H1 (cell line): ENCODE measurements around the gene CFAP54. TPM values are rescaled to one million over a fixed set of nuclear protein-coding genes. Genes with fewer than 3 reads are reported as not detected.

Experiments
- CTCF ChIA-PET: fragments of 300-600 bp; sonication (Branson Sonifier 250); formaldehyde crosslinking; loops from one replicate; lab custom pipeline; 2021; ENCODE audit not compliant: partially characterized antibody; lab: Charles Lee
- POLR2A ChIA-PET: fragments of 300-600 bp; sonication (Branson Sonifier 250); formaldehyde crosslinking; loops from one replicate; lab custom pipeline; 2021; ENCODE audit warnings: inconsistent platforms; ENCODE audit not compliant: partially characterized antibody; lab: Charles Lee
- DNase-seq, 2 experiments: peaks; one replicate each; pipeline versions ENCODE4 v3.0.0 to v3.0.0-alpha.2; 2010 to 2022; ENCODE audit warnings: low spot score in 2 of 2, low read depth in 1 of 2, mixed read lengths in 1 of 2
- FAIRE-seq: peaks from 2 replicates; lab custom pipeline; 2011; peaks lifted over from hg19 to GRCh38; lab: Jason Lieb, UNC
- H2AFZ ChIP-seq: 2 replicates; pipeline ENCODE4 v1.8.1; 2012; ENCODE audit warnings: low read length, inconsistent platforms
- H2AK5ac ChIP-seq: 2 replicates; pipeline ENCODE4 v1.6.1; 2013; ENCODE audit warnings: low read depth, low read length
- H2BK120ac ChIP-seq: replicated peaks from 2 replicates; pipeline ENCODE3; 2013; ENCODE audit warnings: low read depth, low read length, inconsistent platforms
- H2BK12ac ChIP-seq: 2 replicates; pipeline ENCODE4 v1.6.1; 2013; ENCODE audit warnings: low read depth, low read length
- H2BK15ac ChIP-seq: 2 replicates; pipeline ENCODE4 v1.6.1; 2013; ENCODE audit warnings: low read length
- H2BK20ac ChIP-seq: 2 replicates; pipeline ENCODE4 v1.6.1; 2013; ENCODE audit warnings: low read length
- H2BK5ac ChIP-seq: 2 replicates; pipeline ENCODE4 v1.6.1; 2013; ENCODE audit warnings: low read depth, low read length
- H3K14ac ChIP-seq: 2 replicates; pipeline ENCODE4 v1.6.1; 2013; ENCODE audit warnings: inconsistent platforms; ENCODE audit not compliant: insufficient read length
- H3K18ac ChIP-seq: 2 replicates; pipeline ENCODE4 v1.6.1; 2013; ENCODE audit warnings: low read length; ENCODE audit errors: extremely low read depth
- H3K23ac ChIP-seq: 2 replicates; pipeline ENCODE4 v1.6.1; 2013; ENCODE audit warnings: inconsistent platforms; ENCODE audit not compliant: insufficient read length
- H3K23me2 ChIP-seq: 2 replicates; pipeline ENCODE4 v1.6.1; 2013; ENCODE audit warnings: low read depth, low read length
- H3K27ac ChIP-seq: 2 replicates; pipeline ENCODE4 v1.6.1; 2011; ENCODE audit warnings: low read depth, low read length, inconsistent platforms
- H3K27me3 ChIP-seq, 4 experiments: replicated peaks in 1 of 4; 1 replicate in 1 of 4; 2 replicates in 3 of 4; pipeline versions ENCODE4 v1.6.1 to v1.8.1; 2011 to 2013; ENCODE audit warnings: low read length in 3 of 4, mild to moderate bottlenecking in 3 of 4, inconsistent platforms in 2 of 4, mixed read lengths in 2 of 4, moderate library complexity in 1 of 4; ENCODE audit not compliant: control insufficient read depth in 3 of 4, insufficient read depth in 3 of 4; ENCODE audit errors: extremely low read depth in 1 of 4
- H3K36me3 ChIP-seq, 4 experiments: 2 replicates each; pipeline versions ENCODE4 v1.6.1 to v1.8.1; 2011 to 2013; ENCODE audit warnings: mild to moderate bottlenecking in 4 of 4, low read length in 3 of 4, moderate library complexity in 2 of 4, control low read depth in 1 of 4, inconsistent platforms in 1 of 4; ENCODE audit not compliant: insufficient read depth in 4 of 4, control insufficient read depth in 2 of 4
- H3K4ac ChIP-seq: replicated peaks from 2 replicates; pipeline ENCODE3; 2013; ENCODE audit warnings: low read length, low read depth, mixed read lengths, inconsistent platforms; ENCODE audit not compliant: insufficient read length
- H3K4me1 ChIP-seq, 4 experiments: replicated peaks in 1 of 4; 1 replicate in 1 of 4; 2 replicates in 3 of 4; pipeline versions ENCODE4 v1.6.1 to v1.8.1; 2011 to 2013; ENCODE audit warnings: low read length in 3 of 4, inconsistent platforms in 2 of 4, mixed read lengths in 1 of 4; ENCODE audit not compliant: insufficient read depth in 4 of 4, control insufficient read depth in 3 of 4
- H3K4me2 ChIP-seq, 2 experiments: 2 replicates each; pipeline versions ENCODE4 v1.6.1 to v1.8.1; 2011 to 2013; ENCODE audit warnings: low read depth in 2 of 2, low read length in 2 of 2, control low read depth in 1 of 2, inconsistent platforms in 1 of 2, mild to moderate bottlenecking in 1 of 2; ENCODE audit not compliant: insufficient read depth in 1 of 2
- H3K4me3 ChIP-seq, 4 experiments: fragments of 200-600, 300-600 bp in 1 of 4; sonication (generic), shearing (Covaris generic), sonication (Bioruptor Twin) in 1 of 4; 2 replicates each; pipeline versions ENCODE4 v1.5.1 to v1.8.1; 2011 to 2016; ENCODE audit warnings: low read length in 4 of 4, low read depth in 3 of 4, control low read depth in 2 of 4, inconsistent platforms in 2 of 4, mild to moderate bottlenecking in 2 of 4, mixed read lengths in 1 of 4, moderate library complexity in 1 of 4; ENCODE audit not compliant: insufficient read depth in 2 of 4; ENCODE audit errors: extremely low read depth in 1 of 4
- H3K56ac ChIP-seq: replicated peaks from 2 replicates; pipeline ENCODE3; 2013; ENCODE audit warnings: low read depth, mild to moderate bottlenecking, mixed read lengths, low read length, inconsistent platforms; ENCODE audit not compliant: insufficient read length
- H3K79me1 ChIP-seq: 2 replicates; pipeline ENCODE4 v1.6.1; 2013; ENCODE audit warnings: low read depth, low read length, control low read depth
- H3K79me2 ChIP-seq, 2 experiments: 2 replicates each; pipeline versions ENCODE4 v1.6.1 to v1.8.1; 2012 to 2013; ENCODE audit warnings: low read length in 2 of 2, mild to moderate bottlenecking in 2 of 2, inconsistent platforms in 1 of 2; ENCODE audit not compliant: insufficient read depth in 2 of 2, control insufficient read depth in 1 of 2
- H3K9ac ChIP-seq, 4 experiments: replicated peaks in 1 of 4; 1 replicate in 1 of 4; 2 replicates in 3 of 4; pipeline versions ENCODE4 v1.6.1 to v1.8.1; 2011 to 2013; ENCODE audit warnings: low read depth in 3 of 4, low read length in 3 of 4, control low read depth in 2 of 4, mild to moderate bottlenecking in 2 of 4, moderate library complexity in 2 of 4, inconsistent platforms in 1 of 4; ENCODE audit errors: extremely low read depth in 1 of 4
- H3K9me3 ChIP-seq, 2 experiments: 2 replicates each; pipeline versions ENCODE4 v1.6.1 to v1.8.1; 2012 to 2013; ENCODE audit warnings: mild to moderate bottlenecking in 2 of 2, moderate library complexity in 2 of 2, control low read depth in 1 of 2, inconsistent platforms in 1 of 2, low read depth in 1 of 2, low read length in 1 of 2, mixed read lengths in 1 of 2; ENCODE audit not compliant: insufficient read depth in 2 of 2
- H4K20me1 ChIP-seq, 2 experiments: replicated peaks in 1 of 2; 2 replicates each; pipeline versions ENCODE3 to v1.8.1; 2011 to 2013; ENCODE audit warnings: inconsistent platforms in 2 of 2, low read length in 2 of 2, mild to moderate bottlenecking in 1 of 2; ENCODE audit not compliant: insufficient read depth in 2 of 2, control insufficient read depth in 1 of 2
- H4K5ac ChIP-seq: 2 replicates; pipeline ENCODE4 v1.6.1; 2013; ENCODE audit warnings: low read length, low read depth, mixed read lengths, inconsistent platforms; ENCODE audit not compliant: insufficient read length
- H4K8ac ChIP-seq: 2 replicates; pipeline ENCODE4 v1.8.0; 2013; ENCODE audit warnings: mild to moderate bottlenecking, moderate library complexity, low read length, inconsistent platforms; ENCODE audit not compliant: insufficient read depth; ENCODE audit errors: extremely low read depth
- H4K91ac ChIP-seq: replicated peaks from 2 replicates; pipeline ENCODE3; 2013; ENCODE audit warnings: low read length, mixed read lengths, inconsistent platforms; ENCODE audit not compliant: insufficient read length
- FOSL1 ChIP-seq: IDR thresholded peaks from 2 replicates; pipeline ENCODE4 v1.6.1; 2011; ENCODE audit warnings: mild to moderate bottlenecking, low read depth, low read length, moderate library complexity; ENCODE audit not compliant: insufficient read depth
- WGBS, 2 experiments: shearing (Covaris generic) in 1 of 2; methylation state at CpG; one replicate each; pipeline versions ENCODE4 v1.1.6 to v1.1.7; 2013 to 2015; ENCODE audit warnings: low lambda C conversion rate in 2 of 2, mixed read lengths in 2 of 2, inconsistent platforms in 1 of 2, low coverage in 1 of 2, missing lambda C conversion rate in 1 of 2; ENCODE audit not compliant: insufficient replicate concordance in 2 of 2, insufficient coverage in 1 of 2, insufficient read length in 1 of 2; ENCODE audit errors: extremely low coverage in 1 of 2, missing lambda C conversion rate in 1 of 2; 5-methylcytosine and 5-hydroxymethylcytosine counted together
- polyA plus RNA-seq, 7 experiments: library from polyadenylated mRNA; depleted of rRNA in 3 of 7; stranded (reverse) in 5 of 7; unstranded in 2 of 7; fragments of >200 nt in 5 of 7; fragments of 200-250 nt in 2 of 7; gene quantifications; 1 replicate in 5 of 7; 2 replicates in 1 of 7; 4 replicates in 1 of 7; pipeline versions ENCODE4 v1.2.1 to v1.2.3, GENCODE V29; 2011 to 2013; ENCODE audit warnings: missing spikeins in 2 of 7, mixed read lengths in 2 of 7
- total RNA-seq: library from RNA; stranded (reverse); fragmentation: NEBNext Ultra II Directional; extraction: Animal tissue kit (Norgen Biotek cat#: 25700); gene quantifications from 2 replicates; pipeline ENCODE4 v1.2.1, GENCODE V29; 2021

Gene CFAP54
- total and polyA plus RNA-seq, 2 of the 8 experiments (the other 6 are each of a cell fraction or from before 2014, with no cell fraction given), result 0.17 to 0.33 TPM

DNA sequence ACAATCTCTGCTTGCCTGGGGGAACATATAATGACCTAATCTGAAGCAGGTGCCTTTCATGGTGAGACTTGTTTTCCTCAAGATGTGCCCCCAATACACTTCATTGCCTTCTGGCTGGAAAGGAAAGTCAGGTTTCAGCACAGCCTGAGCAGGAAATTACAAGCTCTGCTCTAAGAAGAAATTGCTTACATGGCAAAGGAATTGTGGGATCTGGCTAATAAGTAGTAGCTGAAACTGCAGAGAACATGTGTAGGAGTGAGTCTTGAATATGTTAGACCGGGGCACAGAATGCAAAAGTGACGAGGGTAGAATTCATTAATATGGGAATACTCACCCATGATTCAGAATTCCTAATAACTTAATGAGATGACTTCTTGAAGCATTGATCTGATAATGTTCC lies 6.3 kb upstream of the CFAP54 start:
- H4K20me1 ChIP-seq, result no peaks in the 10 kb centered on the region
- WGBS, 2 experiments, result 90% methylated on average over 2 of the region's 2 CpGs; no CpG with 5 or more reads in 1 of the 2 experiments
- H3K23ac ChIP-seq, result no peak overlapping the region

More for the DNA sequence above, 6.3 kb upstream of the CFAP54 start:
- TF ChIP-seq FOSL1, result no peak
- no peak overlapping the region for H2BK12ac ChIP-seq
- ChIA-PET POLR2A (no interaction called here), CTCF (interaction anchor here (0.7 to 1.3 kb wide), 3 partner anchors 17 to 267 kb away, joined by 3 to 4 read pairs (median 3); no protein-coding TSS in a partner anchor)
- H3K56ac ChIP-seq, result no peak overlapping the region
- H3K23me2 ChIP-seq, result no peaks in the 10 kb centered on the region
- no peak overlapping the region for H3K4ac ChIP-seq
- no peaks in the 10 kb centered on the region for H3K36me3 ChIP-seq
- H4K8ac ChIP-seq, result no peak overlapping the region
- H2BK15ac ChIP-seq, result no peak overlapping the region
- H2AFZ ChIP-seq, result no peak overlapping the region
- FAIRE-seq (no peak), DNase-seq (no peak)
- no peaks in the 10 kb centered on the region for H3K79me2 ChIP-seq
- H2BK120ac ChIP-seq, result no peak overlapping the region
- H4K91ac ChIP-seq, result no peak overlapping the region
- H3K4me1 ChIP-seq, result no peaks in the 10 kb centered on the region
- no peak overlapping the region for H3K27ac ChIP-seq
- no peak overlapping the region for H3K4me2 ChIP-seq
- no peaks in the 10 kb centered on the region for H3K9me3 ChIP-seq
- H3K14ac ChIP-seq, result no peak overlapping the region
- no peaks in the 10 kb centered on the region for H3K27me3 ChIP-seq
- no peak overlapping the region for H3K9ac ChIP-seq
- H2BK5ac ChIP-seq, result no peak overlapping the region
- H3K18ac ChIP-seq, result no peak overlapping the region
- H3K79me1 ChIP-seq, result no peaks in the 10 kb centered on the region
- H3K4me3 ChIP-seq, result no peak overlapping the region
- no peak overlapping the region for H2BK20ac ChIP-seq
- no peak overlapping the region for H2AK5ac ChIP-seq
- H4K5ac ChIP-seq, result no peak overlapping the region
